Measurements from ENCODE around the gene PHF24. TPM values are rescaled to one million over a fixed set of nuclear protein-coding genes. Genes with fewer than 3 reads are reported as not detected.
A peak's percentile ranks its signal among the peaks of the same experiment; 100 is the strongest.

Gene PHF24
- total and polyA plus RNA-seq, 2 of the 4 experiments (the other 2 are of a cell fraction) = 0.02 TPM; not detected in 1

DNA sequence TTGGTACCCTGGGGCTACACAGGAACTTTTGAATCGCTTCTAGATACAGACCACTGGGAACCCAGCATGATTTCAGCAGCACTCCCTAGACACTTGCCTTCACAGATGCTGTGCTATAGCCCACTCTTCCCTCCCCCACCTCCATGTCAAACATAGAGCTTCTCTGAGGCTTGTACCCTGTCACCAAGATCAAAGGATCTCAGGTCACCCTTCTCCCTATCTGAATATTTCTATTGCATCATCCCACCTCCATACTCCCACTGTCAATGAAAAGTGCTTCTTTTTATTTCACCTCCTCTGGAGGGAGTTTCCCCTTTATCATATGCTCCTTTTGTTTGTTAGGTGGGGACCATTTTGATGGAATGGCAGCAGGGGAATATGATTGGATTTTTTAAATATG lies 29.2 kb upstream of the PHF24 start:
- DNase-seq = no peak

More for the DNA sequence above, 29.2 kb upstream of the PHF24 start:
- Histone ChIP-seq H2BK20ac (ENCODE audit: low read depth, low read length) (no peak overlapping the region), H3K9me1 (ENCODE audit: insufficient read depth, low read length) (no peaks in the 10 kb centered on the region), H3K14ac (replicated peaks; ENCODE audit: low read depth, low read length) (no peak overlapping the region), H3K79me1 (ENCODE audit: low read depth in 1 of 2, low read length in 2 of 2) (no peaks in the 10 kb centered on the region), H4K5ac (ENCODE audit: low read depth, low read length) (no peak overlapping the region), H2BK120ac (ENCODE audit: low read depth, low read length) (no peak overlapping the region), H2BK15ac (ENCODE audit: low read depth, low read length) (no peak overlapping the region), H4K20me1 (ENCODE audit: insufficient read depth, low read length) (no peaks in the 10 kb centered on the region), H2AK5ac (ENCODE audit: low read depth, low read length) (no peak overlapping the region), H3K4me3 (ENCODE audit: insufficient read depth, low read depth, low read length) (no peak overlapping the region), H3K9me3 (ENCODE audit: control insufficient read depth, insufficient read depth, low read length) (no peaks in the 10 kb centered on the region), H3K4me1 (ENCODE audit: control insufficient read depth, insufficient read depth, low read length) (no peaks in the 10 kb centered on the region), H3K36me3 (ENCODE audit: control insufficient read depth, insufficient read depth, low read length) (no peaks in the 10 kb centered on the region), H3K18ac (ENCODE audit: low read depth, low read length) (no peak overlapping the region), H3K23ac (ENCODE audit: low read depth, low read length) (no peak overlapping the region), H3K9ac (ENCODE audit: low read depth, low read length) (no peak overlapping the region), H3K27me3 (ENCODE audit: control insufficient read depth, insufficient read depth, low read length) (no peaks in the 10 kb centered on the region; the same call in none of the 2 replicates), H3K4me2 (ENCODE audit: low read depth, low read length) (no peak overlapping the region), H3K4ac (ENCODE audit: low read depth, low read length) (no peak overlapping the region), H4K91ac (ENCODE audit: insufficient read depth, low read depth, low read length) (no peak overlapping the region), H2AK9ac (replicated peaks; ENCODE audit: low read depth, low read length, poor library complexity) (no peak overlapping the region), H4K8ac (ENCODE audit: low read depth in 2 of 2, low read length in 2 of 2) (no peak overlapping the region), H2BK5ac (ENCODE audit: low read depth, low read length, poor library complexity, severe bottlenecking) (no peak overlapping the region), H3K27ac (ENCODE audit: insufficient read depth, low read length) (no peak overlapping the region), H3K56ac (ENCODE audit: extremely low read depth, insufficient read depth, low read length) (no peak overlapping the region), H2AFZ (replicated peaks; ENCODE audit: low read length, poor library complexity) (no peak overlapping the region)
- no peak for ATAC-seq (ENCODE audit: low read depth)
- dilution Hi-C loops (cut with HindIII; ENCODE audit: low sequenced_read_pairs, unreplicated experiment) (no loop called here), in situ Hi-C loops (cut with MboI; ENCODE audit: low sequenced_read_pairs) (no loop called here), intact Hi-C loops (cut with micrococcal nuclease) (no loop called here)
- TF ChIP-seq SMC3 (IDR thresholded peaks at IDR 0.05; ENCODE audit: low read depth, low read length) (no peak), CEBPB (IDR thresholded peaks at IDR 0.05; ENCODE audit: low read depth, low read length) (peak; percentile 59), RFX5 (IDR thresholded peaks at IDR 0.05; ENCODE audit: low read depth, low read length) (no peak)
- BruUV-seq (replicated peaks) = no TSS peak
- WGBS, 2 experiments (ENCODE audit: extremely low coverage in 2 of 2, insufficient read length in 1 of 2) = 40% methylated on average over 1 of the region's 1 CpG; no CpG with 5 or more reads in 1 of the 2 experiments
- ChIA-PET CTCF (interaction anchor here (1.0 to 1.2 kb wide), 2 partner anchors 15 to 56 kb away, joined by 3 to 6 read pairs; no protein-coding TSS in a partner anchor), POLR2A (ENCODE audit: unreplicated experiment) (no interaction called here)
